C4-2B (cell line): ENCODE measurements around the gene TTC6.

Source experiments
- ZFX ChIP-seq: fragments of 450-650 bp; IDR thresholded peaks from 2 replicates; pipeline ENCODE4 v1.6.1; 2017
- TF ChIP-seq, protein P1 (sequence below): fragments of 450-650 bp; conservative IDR thresholded peaks from 2 replicates; pipeline ENCODE4 v1.5.1; 2017; ENCODE audit warnings: mild to moderate bottlenecking

DNA sequence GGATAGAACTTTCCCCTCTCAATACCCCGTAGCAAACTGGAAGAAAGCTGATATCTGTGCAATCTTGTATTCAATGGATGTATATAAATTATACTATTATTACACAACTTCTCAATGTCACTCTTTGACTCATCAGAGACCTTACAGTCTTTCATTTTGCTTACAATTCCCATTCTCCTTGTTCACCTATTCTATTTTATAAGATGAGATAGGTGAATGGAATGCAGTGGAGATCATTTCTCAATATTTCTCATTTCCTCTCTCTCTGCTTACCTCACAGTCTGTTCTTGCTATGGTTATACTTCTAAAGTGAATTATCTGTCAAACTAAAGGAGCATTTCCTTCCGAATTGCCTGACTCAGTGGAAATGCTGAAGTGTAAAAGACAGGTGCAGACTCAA is 15.3 kb upstream of the TTC6 start:
- TF ChIP-seq, protein P1, sequence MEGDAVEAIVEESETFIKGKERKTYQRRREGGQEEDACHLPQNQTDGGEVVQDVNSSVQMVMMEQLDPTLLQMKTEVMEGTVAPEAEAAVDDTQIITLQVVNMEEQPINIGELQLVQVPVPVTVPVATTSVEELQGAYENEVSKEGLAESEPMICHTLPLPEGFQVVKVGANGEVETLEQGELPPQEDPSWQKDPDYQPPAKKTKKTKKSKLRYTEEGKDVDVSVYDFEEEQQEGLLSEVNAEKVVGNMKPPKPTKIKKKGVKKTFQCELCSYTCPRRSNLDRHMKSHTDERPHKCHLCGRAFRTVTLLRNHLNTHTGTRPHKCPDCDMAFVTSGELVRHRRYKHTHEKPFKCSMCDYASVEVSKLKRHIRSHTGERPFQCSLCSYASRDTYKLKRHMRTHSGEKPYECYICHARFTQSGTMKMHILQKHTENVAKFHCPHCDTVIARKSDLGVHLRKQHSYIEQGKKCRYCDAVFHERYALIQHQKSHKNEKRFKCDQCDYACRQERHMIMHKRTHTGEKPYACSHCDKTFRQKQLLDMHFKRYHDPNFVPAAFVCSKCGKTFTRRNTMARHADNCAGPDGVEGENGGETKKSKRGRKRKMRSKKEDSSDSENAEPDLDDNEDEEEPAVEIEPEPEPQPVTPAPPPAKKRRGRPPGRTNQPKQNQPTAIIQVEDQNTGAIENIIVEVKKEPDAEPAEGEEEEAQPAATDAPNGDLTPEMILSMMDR, result no peak
- TF ChIP-seq ZFX, result no peak
